Measurements from ENCODE around the gene NFU1.

DNA sequence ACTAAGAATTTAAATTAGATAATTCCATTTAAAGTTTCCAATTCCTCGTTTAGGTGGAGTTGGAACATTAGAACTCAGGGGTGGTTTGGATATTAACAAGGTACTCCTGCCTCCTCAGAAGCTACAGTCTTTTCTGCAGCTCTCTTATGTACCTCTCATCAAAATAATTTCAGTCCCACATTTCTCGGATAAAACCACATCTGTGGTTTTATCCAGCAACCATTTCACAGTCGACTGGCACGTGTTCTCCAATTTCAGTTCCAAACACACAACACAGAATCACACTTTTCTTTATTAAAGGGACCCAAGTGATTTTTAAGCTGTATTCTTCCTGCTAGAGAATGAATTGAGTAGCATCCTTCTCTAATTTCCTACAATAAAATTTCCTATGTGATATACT, 22.7 kb upstream of the NFU1 start:
- TF ChIP-seq CTCF (conservative IDR thresholded peaks at IDR 0.05; ENCODE audit: low read depth in 2 of 2) = no peak
- no peak for TF ChIP-seq EZH2 (IDR thresholded peaks at IDR 0.05; ENCODE audit: low read depth, unreplicated experiment)
- TF ChIP-seq POLR2AphosphoS5 (IDR thresholded peaks at IDR 0.05; ENCODE audit: low read depth) = no peak
- TF ChIP-seq, protein P1, sequence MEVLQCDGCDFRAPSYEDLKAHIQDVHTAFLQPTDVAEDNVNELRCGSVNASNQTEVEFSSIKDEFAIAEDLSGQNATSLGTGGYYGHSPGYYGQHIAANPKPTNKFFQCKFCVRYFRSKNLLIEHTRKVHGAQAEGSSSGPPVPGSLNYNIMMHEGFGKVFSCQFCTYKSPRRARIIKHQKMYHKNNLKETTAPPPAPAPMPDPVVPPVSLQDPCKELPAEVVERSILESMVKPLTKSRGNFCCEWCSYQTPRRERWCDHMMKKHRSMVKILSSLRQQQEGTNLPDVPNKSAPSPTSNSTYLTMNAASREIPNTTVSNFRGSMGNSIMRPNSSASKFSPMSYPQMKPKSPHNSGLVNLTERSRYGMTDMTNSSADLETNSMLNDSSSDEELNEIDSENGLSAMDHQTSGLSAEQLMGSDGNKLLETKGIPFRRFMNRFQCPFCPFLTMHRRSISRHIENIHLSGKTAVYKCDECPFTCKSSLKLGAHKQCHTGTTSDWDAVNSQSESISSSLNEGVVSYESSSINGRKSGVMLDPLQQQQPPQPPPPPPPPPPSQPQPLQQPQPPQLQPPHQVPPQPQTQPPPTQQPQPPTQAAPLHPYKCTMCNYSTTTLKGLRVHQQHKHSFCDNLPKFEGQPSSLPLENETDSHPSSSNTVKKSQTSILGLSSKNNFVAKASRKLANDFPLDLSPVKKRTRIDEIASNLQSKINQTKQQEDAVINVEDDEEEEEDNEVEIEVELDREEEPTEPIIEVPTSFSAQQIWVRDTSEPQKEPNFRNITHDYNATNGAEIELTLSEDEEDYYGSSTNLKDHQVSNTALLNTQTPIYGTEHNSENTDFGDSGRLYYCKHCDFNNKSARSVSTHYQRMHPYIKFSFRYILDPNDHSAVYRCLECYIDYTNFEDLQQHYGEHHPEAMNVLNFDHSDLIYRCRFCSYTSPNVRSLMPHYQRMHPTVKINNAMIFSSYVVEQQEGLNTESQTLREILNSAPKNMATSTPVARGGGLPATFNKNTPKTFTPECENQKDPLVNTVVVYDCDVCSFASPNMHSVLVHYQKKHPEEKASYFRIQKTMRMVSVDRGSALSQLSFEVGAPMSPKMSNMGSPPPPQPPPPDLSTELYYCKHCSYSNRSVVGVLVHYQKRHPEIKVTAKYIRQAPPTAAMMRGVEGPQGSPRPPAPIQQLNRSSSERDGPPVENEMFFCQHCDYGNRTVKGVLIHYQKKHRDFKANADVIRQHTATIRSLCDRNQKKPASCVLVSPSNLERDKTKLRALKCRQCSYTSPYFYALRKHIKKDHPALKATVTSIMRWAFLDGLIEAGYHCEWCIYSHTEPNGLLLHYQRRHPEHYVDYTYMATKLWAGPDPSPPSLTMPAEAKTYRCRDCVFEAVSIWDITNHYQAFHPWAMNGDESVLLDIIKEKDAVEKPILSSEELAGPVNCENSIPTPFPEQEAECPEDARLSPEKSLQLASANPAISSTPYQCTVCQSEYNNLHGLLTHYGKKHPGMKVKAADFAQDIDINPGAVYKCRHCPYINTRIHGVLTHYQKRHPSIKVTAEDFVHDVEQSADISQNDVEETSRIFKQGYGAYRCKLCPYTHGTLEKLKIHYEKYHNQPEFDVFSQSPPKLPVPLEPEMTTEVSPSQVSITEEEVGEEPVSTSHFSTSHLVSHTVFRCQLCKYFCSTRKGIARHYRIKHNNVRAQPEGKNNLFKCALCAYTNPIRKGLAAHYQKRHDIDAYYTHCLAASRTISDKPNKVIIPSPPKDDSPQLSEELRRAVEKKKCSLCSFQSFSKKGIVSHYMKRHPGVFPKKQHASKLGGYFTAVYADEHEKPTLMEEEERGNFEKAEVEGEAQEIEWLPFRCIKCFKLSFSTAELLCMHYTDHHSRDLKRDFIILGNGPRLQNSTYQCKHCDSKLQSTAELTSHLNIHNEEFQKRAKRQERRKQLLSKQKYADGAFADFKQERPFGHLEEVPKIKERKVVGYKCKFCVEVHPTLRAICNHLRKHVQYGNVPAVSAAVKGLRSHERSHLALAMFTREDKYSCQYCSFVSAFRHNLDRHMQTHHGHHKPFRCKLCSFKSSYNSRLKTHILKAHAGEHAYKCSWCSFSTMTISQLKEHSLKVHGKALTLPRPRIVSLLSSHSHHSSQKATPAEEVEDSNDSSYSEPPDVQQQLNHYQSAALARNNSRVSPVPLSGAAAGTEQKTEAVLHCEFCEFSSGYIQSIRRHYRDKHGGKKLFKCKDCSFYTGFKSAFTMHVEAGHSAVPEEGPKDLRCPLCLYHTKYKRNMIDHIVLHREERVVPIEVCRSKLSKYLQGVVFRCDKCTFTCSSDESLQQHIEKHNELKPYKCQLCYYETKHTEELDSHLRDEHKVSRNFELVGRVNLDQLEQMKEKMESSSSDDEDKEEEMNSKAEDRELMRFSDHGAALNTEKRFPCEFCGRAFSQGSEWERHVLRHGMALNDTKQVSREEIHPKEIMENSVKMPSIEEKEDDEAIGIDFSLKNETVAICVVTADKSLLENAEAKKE (CRISPR knock-in tag; IDR thresholded peaks at IDR 0.05) = no peak
- no peak for TF ChIP-seq EZH2phosphoT487 (IDR thresholded peaks at IDR 0.05; ENCODE audit: unreplicated experiment)
- TF ChIP-seq, protein P2, sequence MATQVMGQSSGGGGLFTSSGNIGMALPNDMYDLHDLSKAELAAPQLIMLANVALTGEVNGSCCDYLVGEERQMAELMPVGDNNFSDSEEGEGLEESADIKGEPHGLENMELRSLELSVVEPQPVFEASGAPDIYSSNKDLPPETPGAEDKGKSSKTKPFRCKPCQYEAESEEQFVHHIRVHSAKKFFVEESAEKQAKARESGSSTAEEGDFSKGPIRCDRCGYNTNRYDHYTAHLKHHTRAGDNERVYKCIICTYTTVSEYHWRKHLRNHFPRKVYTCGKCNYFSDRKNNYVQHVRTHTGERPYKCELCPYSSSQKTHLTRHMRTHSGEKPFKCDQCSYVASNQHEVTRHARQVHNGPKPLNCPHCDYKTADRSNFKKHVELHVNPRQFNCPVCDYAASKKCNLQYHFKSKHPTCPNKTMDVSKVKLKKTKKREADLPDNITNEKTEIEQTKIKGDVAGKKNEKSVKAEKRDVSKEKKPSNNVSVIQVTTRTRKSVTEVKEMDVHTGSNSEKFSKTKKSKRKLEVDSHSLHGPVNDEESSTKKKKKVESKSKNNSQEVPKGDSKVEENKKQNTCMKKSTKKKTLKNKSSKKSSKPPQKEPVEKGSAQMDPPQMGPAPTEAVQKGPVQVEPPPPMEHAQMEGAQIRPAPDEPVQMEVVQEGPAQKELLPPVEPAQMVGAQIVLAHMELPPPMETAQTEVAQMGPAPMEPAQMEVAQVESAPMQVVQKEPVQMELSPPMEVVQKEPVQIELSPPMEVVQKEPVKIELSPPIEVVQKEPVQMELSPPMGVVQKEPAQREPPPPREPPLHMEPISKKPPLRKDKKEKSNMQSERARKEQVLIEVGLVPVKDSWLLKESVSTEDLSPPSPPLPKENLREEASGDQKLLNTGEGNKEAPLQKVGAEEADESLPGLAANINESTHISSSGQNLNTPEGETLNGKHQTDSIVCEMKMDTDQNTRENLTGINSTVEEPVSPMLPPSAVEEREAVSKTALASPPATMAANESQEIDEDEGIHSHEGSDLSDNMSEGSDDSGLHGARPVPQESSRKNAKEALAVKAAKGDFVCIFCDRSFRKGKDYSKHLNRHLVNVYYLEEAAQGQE (IDR thresholded peaks at IDR 0.05; ENCODE audit: unreplicated experiment) = no peak
- TF ChIP-seq JUNB (IDR thresholded peaks at IDR 0.05; ENCODE audit: unreplicated experiment) = no peak

Data from GM23338 (cell line).